ENCODE measurements around the gene DKKL1.

The DKKL1 gene

GRCh38 chr19:49333811-49334288 is 29.8 kb upstream of the DKKL1 start:
- H3K4me1 Mint-ChIP-seq (ENCODE audit: low read depth) = peaks cover 77% of the 10 kb centered on the region
- peaks cover 29% of the 10 kb centered on the region for H3K36me3 Mint-ChIP-seq (ENCODE audit: low read depth)
- peak overlapping the region; percentile 1 for H3K4me3 Mint-ChIP-seq
- no peaks in the 10 kb centered on the region for H3K9me3 Mint-ChIP-seq
- intact Hi-C loops (cut with micrococcal nuclease) = no loop called here
- H3K27me3 Mint-ChIP-seq = no peaks in the 10 kb centered on the region
- peak overlapping the region; percentile 50 for H3K27ac Mint-ChIP-seq

- peak within 1 kb of the TSS; percentile 93 for H3K4me3 Mint-ChIP-seq
- H3K36me3 Mint-ChIP-seq (ENCODE audit: low read depth) = peaks cover 43% of the 10 kb centered on the region
- intact Hi-C loops (cut with micrococcal nuclease) = no loop called here
- H3K4me1 Mint-ChIP-seq (ENCODE audit: low read depth) = peaks cover 80% of the 10 kb centered on the region
- no peaks in the 10 kb centered on the region for H3K27me3 Mint-ChIP-seq
- H3K9me3 Mint-ChIP-seq = no peaks in the 10 kb centered on the region
- peak within 1 kb of the TSS; percentile 95 for H3K27ac Mint-ChIP-seq
Measured at GRCh38 chr19:49335071-49335783, 28.4 kb upstream of the DKKL1 start, which contains the start of gene CD37. Gene CD37, plus strand, starts transcription at chr19:49335406. Its CDS starts 135 bp downstream, at chr19:49335541.

- no peaks in the 10 kb centered on the region for H3K27me3 Mint-ChIP-seq
- intact Hi-C loops (cut with micrococcal nuclease) = no loop called here
- peaks cover 81% of the 10 kb centered on the region for H3K4me1 Mint-ChIP-seq (ENCODE audit: low read depth)
- peak overlapping the region; percentile 95 for H3K27ac Mint-ChIP-seq
- H3K4me3 Mint-ChIP-seq = peak overlapping the region; percentile 93
- H3K9me3 Mint-ChIP-seq = no peaks in the 10 kb centered on the region
- H3K36me3 Mint-ChIP-seq (ENCODE audit: low read depth) = peaks cover 48% of the 10 kb centered on the region
Measured at GRCh38 chr19:49335784-49336481, 27.7 kb upstream of the DKKL1 start.

GRCh38 chr19:49336482-49337266 is 27.0 kb upstream of the DKKL1 start:
- H3K27ac Mint-ChIP-seq = peak overlapping the region; percentile 95
- no peaks in the 10 kb centered on the region for H3K9me3 Mint-ChIP-seq
- H3K4me1 Mint-ChIP-seq (ENCODE audit: low read depth) = peaks cover 81% of the 10 kb centered on the region
- H3K27me3 Mint-ChIP-seq = no peaks in the 10 kb centered on the region
- peaks cover 48% of the 10 kb centered on the region for H3K36me3 Mint-ChIP-seq (ENCODE audit: low read depth)
- intact Hi-C loops (cut with micrococcal nuclease) = no loop called here
- H3K4me3 Mint-ChIP-seq = peak overlapping the region; percentile 54

GRCh38 chr19:49337267-49338022 is 26.2 kb upstream of the DKKL1 start:
- Mint-ChIP-seq H3K27me3 (no peaks in the 10 kb centered on the region), H3K4me1 (ENCODE audit: low read depth) (peaks cover 74% of the 10 kb centered on the region), H3K27ac (peak overlapping the region; percentile 11), H3K9me3 (no peaks in the 10 kb centered on the region), H3K36me3 (ENCODE audit: low read depth) (peaks cover 48% of the 10 kb centered on the region), H3K4me3 (no peak overlapping the region)
- intact Hi-C loops (cut with micrococcal nuclease) = no loop called here

- Mint-ChIP-seq H3K27me3 (no peaks in the 10 kb centered on the region), H3K27ac (no peak overlapping the region), H3K9me3 (no peaks in the 10 kb centered on the region), H3K36me3 (ENCODE audit: low read depth) (peaks cover 48% of the 10 kb centered on the region), H3K4me1 (ENCODE audit: low read depth) (peaks cover 68% of the 10 kb centered on the region), H3K4me3 (no peak overlapping the region)
- intact Hi-C loops (cut with micrococcal nuclease) = no loop called here
Measured at GRCh38 chr19:49338023-49338677, 25.5 kb upstream of the DKKL1 start.

- Mint-ChIP-seq H3K4me1 (ENCODE audit: low read depth) (peaks cover 61% of the 10 kb centered on the region), H3K36me3 (ENCODE audit: low read depth) (peaks cover 48% of the 10 kb centered on the region), H3K27me3 (no peaks in the 10 kb centered on the region), H3K27ac (no peak overlapping the region), H3K9me3 (no peaks in the 10 kb centered on the region), H3K4me3 (no peak overlapping the region)
- intact Hi-C loops (cut with micrococcal nuclease) = no loop called here
Measured at GRCh38 chr19:49338691-49339300, 24.9 kb upstream of the DKKL1 start.

GRCh38 chr19:49339301-49340068 is 24.2 kb upstream of the DKKL1 start:
- Mint-ChIP-seq H3K27ac (peak overlapping the region; percentile 14), H3K27me3 (no peaks in the 10 kb centered on the region), H3K4me1 (ENCODE audit: low read depth) (peaks cover 55% of the 10 kb centered on the region), H3K36me3 (ENCODE audit: low read depth) (peaks cover 48% of the 10 kb centered on the region), H3K4me3 (no peak overlapping the region), H3K9me3 (no peaks in the 10 kb centered on the region)
- intact Hi-C loops (cut with micrococcal nuclease) = no loop called here

- peaks cover 47% of the 10 kb centered on the region for H3K4me1 Mint-ChIP-seq (ENCODE audit: low read depth)
- no peaks in the 10 kb centered on the region for H3K27me3 Mint-ChIP-seq
- no peaks in the 10 kb centered on the region for H3K9me3 Mint-ChIP-seq
- intact Hi-C loops (cut with micrococcal nuclease) = no loop called here
- peak overlapping the region; percentile 14 for H3K27ac Mint-ChIP-seq
- peaks cover 46% of the 10 kb centered on the region for H3K36me3 Mint-ChIP-seq (ENCODE audit: low read depth)
- no peak overlapping the region for H3K4me3 Mint-ChIP-seq
Measured at GRCh38 chr19:49340069-49340864, 23.4 kb upstream of the DKKL1 start.

- Mint-ChIP-seq H3K4me1 (ENCODE audit: low read depth) (peaks cover 39% of the 10 kb centered on the region), H3K4me3 (no peak overlapping the region), H3K9me3 (no peaks in the 10 kb centered on the region), H3K36me3 (ENCODE audit: low read depth) (peaks cover 41% of the 10 kb centered on the region), H3K27ac (no peak overlapping the region), H3K27me3 (no peaks in the 10 kb centered on the region)
- intact Hi-C loops (cut with micrococcal nuclease) = no loop called here
Measured at GRCh38 chr19:49340865-49341718, 22.6 kb upstream of the DKKL1 start.

- Mint-ChIP-seq H3K9me3 (no peaks in the 10 kb centered on the region), H3K4me3 (no peak overlapping the region), H3K27me3 (no peaks in the 10 kb centered on the region), H3K4me1 (ENCODE audit: low read depth) (peaks cover 26% of the 10 kb centered on the region), H3K27ac (no peak overlapping the region), H3K36me3 (ENCODE audit: low read depth) (peaks cover 35% of the 10 kb centered on the region)
- intact Hi-C loops (cut with micrococcal nuclease) = no loop called here
Measured at GRCh38 chr19:49342291-49342721, 21.4 kb upstream of the DKKL1 start.

All from dendritic cell treated with granulocyte-macrophage colony-stimulating factor and Interleukin-4, amounts not matched to agents 40 ng/mL and 50 ng/mL, for 4 days (primary cell).